Glutamatergic neuron (in vitro differentiated cells): ENCODE data around the gene NMNAT3. TPM values are rescaled to one million over a fixed set of nuclear protein-coding genes. Genes with fewer than 3 reads are reported as not detected.

ENCODE experiments used
- DNase-seq: peaks from one replicate; pipeline ENCODE4 v3.0.0; 2022
- H3K27ac Mint-ChIP-seq: one replicate; pipeline ENCODE4 v1.8.0; 2020; ENCODE audit warnings: mild to moderate bottlenecking, mixed read lengths, inconsistent platforms; ENCODE audit not compliant: unreplicated experiment
- H3K27me3 Mint-ChIP-seq: one replicate; pipeline ENCODE4 v1.8.0; 2020; ENCODE audit warnings: mild to moderate bottlenecking, moderate library complexity, mixed read lengths, inconsistent platforms; ENCODE audit not compliant: unreplicated experiment
- H3K36me3 Mint-ChIP-seq: one replicate; pipeline ENCODE4 v1.8.0; 2020; ENCODE audit warnings: mild to moderate bottlenecking, mixed read lengths, inconsistent platforms; ENCODE audit not compliant: unreplicated experiment
- H3K4me1 Mint-ChIP-seq: one replicate; pipeline ENCODE4 v1.8.0; 2020; ENCODE audit warnings: mild to moderate bottlenecking, low read depth, mixed read lengths, inconsistent platforms; ENCODE audit not compliant: unreplicated experiment
- H3K4me3 Mint-ChIP-seq: one replicate; pipeline ENCODE4 v1.8.0; 2020; ENCODE audit warnings: mild to moderate bottlenecking, mixed read lengths, inconsistent platforms; ENCODE audit not compliant: unreplicated experiment
- H3K9me3 Mint-ChIP-seq: one replicate; pipeline ENCODE4 v1.8.0; 2020; ENCODE audit warnings: mild to moderate bottlenecking, moderate library complexity, mixed read lengths, inconsistent platforms; ENCODE audit not compliant: unreplicated experiment
- CTCF ChIP-seq: fragments of 200-600 bp; sonication (generic); IDR thresholded peaks from one replicate; pipeline ENCODE4 v1.5.0; 2021; ENCODE audit not compliant: partially characterized antibody, unreplicated experiment
- total RNA-seq: library from RNA; stranded (reverse); fragmentation: NEBNext Ultra II Directional; extraction: Animal tissue kit (Norgen Biotek cat#: 25700); gene quantifications from one replicate; pipeline ENCODE4 v1.2.1, GENCODE V29; 2021; ENCODE audit not compliant: unreplicated experiment

The NMNAT3 gene
- total RNA-seq, 1 donor from 2014 or later = 0.61 TPM

- no peak overlapping the region for H3K4me3 Mint-ChIP-seq
- no peak overlapping the region for H3K27ac Mint-ChIP-seq
- peaks cover 1% of the 10 kb centered on the region for H3K9me3 Mint-ChIP-seq
- no peak for DNase-seq
- H3K36me3 Mint-ChIP-seq = no peaks in the 10 kb centered on the region
- TF ChIP-seq CTCF = no peak
- H3K4me1 Mint-ChIP-seq = peaks cover 22% of the 10 kb centered on the region
- H3K27me3 Mint-ChIP-seq = no peaks in the 10 kb centered on the region
Observed at GRCh38 chr3:139555249-139555648, 122.5 kb downstream of the NMNAT3 start.

GRCh38 chr3:139554628-139555027 is 123.1 kb downstream of the NMNAT3 start:
- Mint-ChIP-seq H3K27ac (no peak overlapping the region), H3K4me3 (no peak overlapping the region), H3K27me3 (no peaks in the 10 kb centered on the region), H3K36me3 (no peaks in the 10 kb centered on the region), H3K9me3 (peaks cover 1% of the 10 kb centered on the region), H3K4me1 (peaks cover 19% of the 10 kb centered on the region)
- TF ChIP-seq CTCF = no peak
- no peak for DNase-seq

GRCh38 chr3:139552632-139553365 is 125.0 kb downstream of the NMNAT3 start:
- no peaks in the 10 kb centered on the region for H3K27me3 Mint-ChIP-seq
- H3K4me3 Mint-ChIP-seq = no peak overlapping the region
- H3K4me1 Mint-ChIP-seq = peaks cover 5% of the 10 kb centered on the region
- H3K27ac Mint-ChIP-seq = no peak overlapping the region
- DNase-seq = no peak
- H3K9me3 Mint-ChIP-seq = peaks cover 1% of the 10 kb centered on the region
- no peaks in the 10 kb centered on the region for H3K36me3 Mint-ChIP-seq
- TF ChIP-seq CTCF = no peak

- DNase-seq = no peak
- Mint-ChIP-seq H3K27me3 (no peaks in the 10 kb centered on the region), H3K4me3 (no peak overlapping the region), H3K9me3 (peaks cover 1% of the 10 kb centered on the region), H3K27ac (no peak overlapping the region), H3K36me3 (no peaks in the 10 kb centered on the region), H3K4me1 (peaks cover 5% of the 10 kb centered on the region)
- no peak for TF ChIP-seq CTCF
Observed at GRCh38 chr3:139548801-139549200, 129.0 kb downstream of the NMNAT3 start.

- TF ChIP-seq CTCF = no peak
- no peaks in the 10 kb centered on the region for H3K27me3 Mint-ChIP-seq
- no peak for DNase-seq
- peaks cover 5% of the 10 kb centered on the region for H3K4me1 Mint-ChIP-seq
- peaks cover under 1% of the 10 kb centered on the region for H3K36me3 Mint-ChIP-seq
- no peaks in the 10 kb centered on the region for H3K9me3 Mint-ChIP-seq
- H3K27ac Mint-ChIP-seq = no peak overlapping the region
- no peak overlapping the region for H3K4me3 Mint-ChIP-seq
Observed at GRCh38 chr3:139547666-139548065, 130.1 kb downstream of the NMNAT3 start.
